Heart right ventricle (tissue), 16 donors: ENCODE results near the gene PCYOX1L. TPM values are rescaled to one million over a fixed set of nuclear protein-coding genes. Genes with fewer than 3 reads are reported as not detected.
A peak's percentile ranks its signal among the peaks of the same experiment; 100 is the strongest.

Experiments used
- ATAC-seq, 8 donors: fragments of 200-7000 bp; cut with Tn5 transposase; one replicate each; pipeline ENCODE4 v1.9.1; 2020; ENCODE audit warnings: mild to moderate bottlenecking in 8 of 8, moderate library complexity in 8 of 8, moderate number of reproducible peaks in 1 of 8
- DNase-seq, 2 donors: peaks; one replicate each; pipeline ENCODE4 v3.0.0-alpha.2; 2020
- H3K27ac ChIP-seq, 10 donors: fragments of 200-600 bp; sonication (generic) in 2 of 10; one replicate each; pipeline versions ENCODE4 v1.5.0 to v1.8.0; 2020 to 2022; ENCODE audit warnings: mild to moderate bottlenecking in 3 of 10
- H3K27me3 ChIP-seq, 7 donors: fragments of 200-600 bp; one replicate each; pipeline ENCODE4 v1.8.0; 2021 to 2022; ENCODE audit warnings: mild to moderate bottlenecking in 2 of 7
- H3K36me3 ChIP-seq, 9 donors: fragments of 200-600 bp; sonication (generic) in 1 of 9; one replicate each; pipeline versions ENCODE4 v1.5.0 to v1.8.0; 2020 to 2022; ENCODE audit warnings: mild to moderate bottlenecking in 2 of 9
- H3K4me1 ChIP-seq, 9 donors: fragments of 200-600 bp; sonication (generic) in 1 of 9; one replicate each; pipeline versions ENCODE4 v1.5.0 to v1.8.0; 2020 to 2022; ENCODE audit warnings: mild to moderate bottlenecking in 4 of 9
- H3K4me3 ChIP-seq, 10 donors: fragments of 200-600 bp; sonication (generic) in 2 of 10; one replicate each; pipeline versions ENCODE4 v1.5.0 to v1.8.0; 2020 to 2022; ENCODE audit warnings: mild to moderate bottlenecking in 7 of 10, moderate library complexity in 2 of 10
- H3K9me3 ChIP-seq, 11 donors: fragments of 200-600 bp in 10 of 11; sonication (generic) in 2 of 11; one replicate each; pipeline versions ENCODE4 v1.5.0 to v1.8.0; 2013 to 2022; ENCODE audit warnings: mild to moderate bottlenecking in 2 of 11, control low read depth in 1 of 11, moderate library complexity in 1 of 11
- CTCF ChIP-seq, 9 donors: fragments of 200-600 bp; sonication (generic) in 2 of 9; IDR thresholded peaks; one replicate each; pipeline versions ENCODE4 v1.5.0 to v1.8.0; 2021 to 2022; ENCODE audit warnings: antibody characterized with exemption in 9 of 9, mild to moderate bottlenecking in 5 of 9, moderate library complexity in 1 of 9
- WGBS, 2 donors: extraction: QIAGEN DNeasy Blood & Tissue Kit; methylation state at CpG; one replicate each; pipeline ENCODE4 v1.1.7; 2013; ENCODE audit warnings: inconsistent platforms in 1 of 2; 5-methylcytosine and 5-hydroxymethylcytosine counted together
- intact Hi-C, 10 donors: fragments of 100-400 bp; cut with DNase I; formaldehyde crosslinking; loops; one replicate each; pipeline versions ENCODE4 v1.11.1 to v1.14.2; 2022
- polyA plus RNA-seq, 2 donors: library from polyadenylated mRNA; stranded (reverse); fragments of 200-250 nt; gene quantifications; one replicate each; pipeline ENCODE4 v1.2.3, GENCODE V29; 2013
- total RNA-seq, 10 donors: library from RNA; stranded (reverse); fragmentation: NEBNext Ultra II Directional in 3 of 10; extraction: Animal tissue kit (Norgen Biotek cat#: 25700) in 3 of 10; gene quantifications; one replicate each; pipeline versions ENCODE4 v1.2.1 to v1.2.4, GENCODE V29; 2021 to 2023
- donor health status: Arrhythmogenic right ventricular cardiomyopathy.
- donor health status: ischemic (EF 13 %, LVEDD 7.1; RV severe dilation, severe dysfunction).
- donor health status: healthy with polysubstance abuse.
- donor health status: DM: no; HTN: yes; CAD: no.
- donor health status: DM: no; HTN: no; CAD: no.
- donor health status: ischemic (EF 25% LVEDD 6.9; RV normal size, moderate dysfunction).
- donor health status: ischemic (EF 25% LVEDD 5.7; RV mildly dilated, moderate dysfunction).
- donor health status: healthy.
- donor health status: DM: yes; HTN: yes; CAD: no.
- donor health status: Ischemic cardiomyopathy.
- donor health status: ischemic (EF 35%, LVEDD 5.7; RV mildly dilated, moderate dysfunction).
- donor health status: nonischemic (EF 11% LVEDD 7.7; RV severe dilation, severe dysfunction).
- donor health status: DM: yes; HTN: yes; CAD: no.
- donor health status: PGD.
- donor health status: ischemic (EF 29% LVEDD 5.4; RV normal size, mild dysfunction).
- donor health status: nonischemic (EF 23%, LVEDD 6.1; RV moderate dilation, normal function).

Gene PCYOX1L
- total and polyA plus RNA-seq, 12 donors: 2.6 to 6.2 (median 4.4) TPM

DNA sequence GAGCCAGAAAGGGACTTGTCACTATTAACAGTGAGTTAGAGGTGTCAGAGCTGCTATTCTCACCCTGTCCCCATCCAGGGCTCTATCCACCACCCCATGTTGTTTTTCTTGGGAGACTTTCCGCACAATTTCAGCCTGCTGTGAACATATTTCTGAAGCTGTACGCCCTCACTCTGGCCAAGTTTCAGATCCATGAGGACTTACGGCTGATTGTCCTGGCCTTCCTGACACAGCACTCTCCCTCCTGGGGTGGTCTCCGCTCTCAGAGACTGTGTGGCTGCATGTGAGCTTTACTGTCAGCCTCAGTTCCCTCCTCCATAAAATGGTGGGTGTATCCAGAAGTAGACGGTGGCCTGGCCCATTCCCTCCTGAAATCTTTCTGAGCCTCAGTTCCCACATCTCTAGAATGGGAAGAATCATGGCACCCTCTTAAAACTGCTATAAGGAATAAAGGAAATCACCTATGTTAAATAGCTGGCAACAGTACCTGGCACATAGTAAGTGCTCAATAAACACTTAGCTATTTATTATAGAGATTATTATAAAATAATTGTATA, 22.1 kb downstream of the PCYOX1L start:
- TF ChIP-seq CTCF (IDR thresholded peaks at IDR 0.05): no peak
- no peak overlapping the region for H3K4me3 ChIP-seq
- WGBS, 2 donors: 76 to 80% methylated on average over 5 of the region's 5 CpGs
- peak overlapping the region in 4 of 10 donors; percentile 31 to 94 (median 92) for H3K27ac ChIP-seq
- ATAC-seq (no peak), DNase-seq (no peak)
- H3K4me1 ChIP-seq: peaks cover 11 to 48% (median 32%) of the 10 kb centered on the region in 9 donors
- no peaks in the 10 kb centered on the region for H3K9me3 ChIP-seq
- intact Hi-C loops: loop anchor here in 8 of 10 donors (5.0 kb wide), 3 partner anchors 52 to 187 kb away; no protein-coding TSS in a partner anchor
- no peaks in the 10 kb centered on the region for H3K36me3 ChIP-seq
- no peaks in the 10 kb centered on the region for H3K27me3 ChIP-seq

DNA sequence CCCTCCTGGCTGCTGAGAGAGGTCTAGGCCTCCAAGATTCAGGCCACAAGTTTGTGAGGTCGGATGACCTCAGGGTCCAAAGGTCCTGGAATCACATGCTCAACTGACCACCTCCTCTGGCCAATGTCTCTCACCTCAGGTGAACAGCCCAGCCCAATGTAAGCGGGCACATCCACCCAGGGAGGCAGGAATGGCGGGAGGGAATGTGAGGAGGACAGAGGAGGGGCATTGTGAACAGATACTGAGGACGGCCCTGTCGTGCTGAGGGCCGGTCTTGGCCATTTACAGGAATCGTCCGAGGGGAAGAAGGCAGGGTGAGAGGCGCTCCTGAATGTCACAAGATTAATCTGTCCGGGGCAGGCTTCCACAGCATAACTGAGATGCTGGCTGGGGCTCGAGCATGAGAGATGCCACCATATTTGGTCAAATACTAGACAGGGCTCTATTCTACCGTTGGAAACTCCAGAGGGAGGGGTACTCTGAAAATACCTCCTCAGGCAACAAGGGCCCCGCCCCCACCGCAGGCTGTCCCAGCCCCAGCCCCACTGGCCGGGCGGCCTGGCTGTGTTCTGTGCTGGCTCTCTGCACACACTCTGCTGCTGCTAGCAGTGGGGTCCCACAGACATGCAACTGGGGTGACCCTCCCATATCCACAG, 22.7 kb downstream of the PCYOX1L start:
- peak in 1 of 2 donors; percentile 25 for DNase-seq
- Histone ChIP-seq H3K36me3 (no peaks in the 10 kb centered on the region), H3K9me3 (no peaks in the 10 kb centered on the region), H3K4me3 (no peak overlapping the region), H3K27ac (peak overlapping the region in 8 of 10 donors; percentile 18 to 95 (median 88)), H3K27me3 (no peaks in the 10 kb centered on the region), H3K4me1 (peaks cover 11 to 55% (median 38%) of the 10 kb centered on the region in 9 donors)
- WGBS, 2 donors: 52 to 63% methylated on average over 16 of the region's 16 CpGs
- ATAC-seq: peak in 7 of 8 donors; percentile 8 to 25 (median 12)
- no peak for TF ChIP-seq CTCF (IDR thresholded peaks at IDR 0.05)
- intact Hi-C loops: loop anchor here in 7 of 10 donors (5.0 kb wide), 3 partner anchors 52 to 187 kb away; no protein-coding TSS in a partner anchor

GRCh38 chr5:149381261-149381985, 23.6 kb downstream of the PCYOX1L start:
- no peaks in the 10 kb centered on the region for H3K9me3 ChIP-seq
- DNase-seq (no peak), ATAC-seq (peak in 3 of 8 donors; percentile 1 to 21 (median 2))
- no peaks in the 10 kb centered on the region for H3K36me3 ChIP-seq
- H3K27me3 ChIP-seq: no peaks in the 10 kb centered on the region
- H3K4me3 ChIP-seq: peak overlapping the region in 1 of 10 donors; percentile 11
- WGBS, 2 donors: 47 to 52% methylated on average over 8 of the region's 8 CpGs
- TF ChIP-seq CTCF (IDR thresholded peaks at IDR 0.05): no peak
- H3K4me1 ChIP-seq: peaks cover 14 to 63% (median 46%) of the 10 kb centered on the region in 9 donors
- intact Hi-C loops: loop anchor here in 7 of 10 donors (5.0 kb wide), 3 partner anchors 51 to 186 kb away; no protein-coding TSS in a partner anchor
- H3K27ac ChIP-seq: peak overlapping the region in 9 of 10 donors; percentile 41 to 95 (median 90)

DNA sequence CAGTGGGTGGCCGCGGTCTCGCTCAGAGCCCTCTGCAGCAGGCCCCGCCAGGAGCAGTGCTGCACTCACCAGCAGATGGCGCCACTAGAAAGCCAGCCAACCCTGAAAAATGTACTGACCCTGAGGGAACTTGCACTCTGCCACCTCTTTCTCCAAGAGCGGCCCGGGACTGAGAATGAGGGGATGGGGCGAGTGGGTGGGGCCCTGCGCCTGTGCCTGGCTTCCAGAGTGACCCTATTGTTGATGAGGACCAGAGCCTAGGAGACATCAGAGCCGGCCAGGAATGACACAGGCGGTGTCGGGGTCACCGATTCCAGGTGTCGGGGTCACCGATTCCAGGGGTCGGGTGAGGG, 24.1 kb downstream of the PCYOX1L start:
- ATAC-seq (peak; percentile 73 to 88 (median 80)), DNase-seq (peak; percentile 84 to 88)
- peak; percentile 89 to 98 (median 97) for TF ChIP-seq CTCF (IDR thresholded peaks at IDR 0.05)
- intact Hi-C loops: loop anchor here (1.0 to 5.0 kb wide), 9 partner anchors 47 to 185 kb away; no protein-coding TSS in a partner anchor
- WGBS, 2 donors: 27 to 29% methylated on average over 16 of the region's 16 CpGs
- peaks cover 14 to 69% (median 52%) of the 10 kb centered on the region in 9 donors for H3K4me1 ChIP-seq
- H3K27ac ChIP-seq: peak overlapping the region; percentile 73 to 95 (median 90)
- H3K27me3 ChIP-seq: no peaks in the 10 kb centered on the region
- H3K36me3 ChIP-seq: no peaks in the 10 kb centered on the region
- H3K9me3 ChIP-seq: no peaks in the 10 kb centered on the region
- peak overlapping the region in 1 of 10 donors; percentile 11 for H3K4me3 ChIP-seq
